IPS-15b (cell line): ENCODE measurements around the gene MPP1.
"Not testable (repeated sequence)": the region's sequence is repeated elsewhere in the genome, so short reads cannot be mapped to it uniquely, and the experiment has no call there.

Experiments
- H3K27me3 ChIP-seq: one replicate; pipeline ENCODE4 v1.6.1; 2013; ENCODE audit warnings: low read length; ENCODE audit not compliant: control insufficient read depth, insufficient read depth
- H3K36me3 ChIP-seq: one replicate; pipeline ENCODE4 v1.6.1; 2013; ENCODE audit warnings: low read length; ENCODE audit not compliant: control insufficient read depth, insufficient read depth
- H3K4me1 ChIP-seq: one replicate; pipeline ENCODE4 v1.6.1; 2013; ENCODE audit warnings: mild to moderate bottlenecking, low read length; ENCODE audit not compliant: control insufficient read depth, insufficient read depth
- H3K4me3 ChIP-seq: one replicate; pipeline ENCODE4 v1.5.1; 2013; ENCODE audit warnings: low read depth, low read length
- H3K9ac ChIP-seq: one replicate; pipeline ENCODE4 v1.6.1; 2013; ENCODE audit warnings: low read depth, mild to moderate bottlenecking, low read length
- H3K9me3 ChIP-seq: one replicate; pipeline ENCODE4 v1.6.1; 2013; ENCODE audit warnings: mild to moderate bottlenecking, low read length; ENCODE audit not compliant: control insufficient read depth, insufficient read depth

MPP1 gene

DNA sequence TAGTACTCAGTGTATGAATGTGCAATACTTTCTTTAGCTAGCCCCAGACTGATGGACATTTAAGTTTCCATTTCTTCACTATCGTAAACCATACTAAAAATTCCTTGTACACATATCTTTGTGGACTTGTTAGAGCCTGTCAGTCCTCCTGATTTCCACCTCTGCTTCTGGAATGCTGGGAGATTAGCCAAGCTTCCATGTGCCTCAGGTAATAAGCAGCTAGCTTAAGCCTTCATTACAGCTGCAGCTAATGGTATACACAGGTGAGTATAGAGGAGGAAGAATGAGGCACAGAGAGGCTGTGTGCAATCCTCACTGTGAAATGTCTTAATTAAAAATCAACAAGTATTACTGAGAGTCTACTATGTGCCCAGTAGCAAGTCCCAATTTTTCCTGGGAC is 19.4 kb upstream of the MPP1 start:
- Histone ChIP-seq H3K4me1 (peaks cover 15% of the 10 kb centered on the region), H3K4me3 (no peak overlapping the region), H3K9me3 (no peaks in the 10 kb centered on the region), H3K36me3 (no peaks in the 10 kb centered on the region), H3K27me3 (no peaks in the 10 kb centered on the region), H3K9ac (no peak overlapping the region)

DNA sequence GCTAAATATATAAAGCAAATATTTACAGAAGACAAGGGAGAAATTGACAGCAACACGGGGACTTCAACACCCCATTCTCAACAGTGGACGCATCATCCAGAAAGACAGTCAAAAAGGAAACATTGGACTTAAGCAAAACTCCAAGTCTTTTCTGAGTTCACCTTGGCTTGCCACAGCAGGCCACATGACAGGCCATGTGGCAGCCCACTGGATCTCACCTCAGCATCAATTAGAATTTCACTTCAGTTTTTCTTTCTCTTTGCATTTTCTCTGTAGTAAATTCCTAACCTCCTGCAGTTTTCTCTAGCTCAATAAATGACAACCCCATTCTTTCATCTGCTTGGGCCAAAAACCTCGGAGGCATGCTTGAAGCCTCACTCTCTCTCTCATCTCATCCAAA is 16.7 kb upstream of the MPP1 start:
- H3K4me3 ChIP-seq = no peak overlapping the region
- H3K36me3 ChIP-seq = no peaks in the 10 kb centered on the region
- peaks cover 17% of the 10 kb centered on the region for H3K4me1 ChIP-seq
- no peak overlapping the region for H3K9ac ChIP-seq
- no peaks in the 10 kb centered on the region for H3K27me3 ChIP-seq
- H3K9me3 ChIP-seq = no peaks in the 10 kb centered on the region

DNA sequence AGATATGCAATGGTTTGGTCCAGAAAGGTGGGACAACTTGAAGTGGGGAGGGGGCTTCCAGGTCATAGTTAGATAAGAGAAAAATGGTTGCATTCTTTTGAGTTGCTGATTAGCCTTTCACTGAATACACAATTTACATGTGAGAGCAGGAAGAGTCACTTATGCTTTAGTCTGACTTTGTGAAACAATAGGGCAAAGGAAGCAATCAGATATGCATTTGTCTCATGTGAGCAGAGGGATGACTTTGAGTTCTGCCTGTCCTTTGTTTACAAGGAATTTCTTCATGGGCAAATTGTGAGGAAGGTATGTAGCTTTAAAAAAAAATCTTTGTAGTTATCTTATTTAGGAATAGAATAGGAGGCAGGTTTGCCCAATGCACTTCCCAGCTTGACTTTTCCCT is 16.2 kb upstream of the MPP1 start:
- no peaks in the 10 kb centered on the region for H3K36me3 ChIP-seq
- no peak overlapping the region for H3K4me3 ChIP-seq
- no peaks in the 10 kb centered on the region for H3K27me3 ChIP-seq
- peaks cover 17% of the 10 kb centered on the region for H3K4me1 ChIP-seq
- no peak overlapping the region for H3K9ac ChIP-seq
- H3K9me3 ChIP-seq = no peaks in the 10 kb centered on the region

DNA sequence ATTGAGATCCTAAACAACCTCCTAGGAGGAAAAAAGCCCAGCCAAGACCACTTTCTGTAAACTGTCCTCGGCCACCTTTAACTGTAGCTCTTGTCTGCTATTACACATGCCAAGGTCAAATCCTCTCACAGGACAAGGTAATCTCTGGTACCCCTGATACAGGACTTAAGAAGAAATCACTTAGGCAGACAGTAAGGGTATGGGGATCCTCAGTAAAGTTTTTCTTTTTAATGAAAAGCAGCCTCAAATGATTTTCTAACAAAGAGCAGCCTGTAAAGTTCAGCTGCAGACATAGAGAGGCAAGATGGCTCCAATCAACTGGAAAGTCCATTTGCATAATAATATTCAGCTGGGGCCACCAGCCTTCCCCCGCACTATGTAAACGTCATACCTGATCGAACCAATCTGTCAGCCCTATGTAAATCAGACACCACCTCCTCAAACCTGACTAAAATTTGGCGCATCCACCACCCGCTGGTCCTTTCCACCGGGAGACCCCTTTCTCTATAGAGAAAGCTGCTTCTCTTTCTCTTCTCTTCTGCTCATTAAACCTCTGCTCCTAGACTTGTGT is 14.6 kb upstream of the MPP1 start:
- H3K4me1 ChIP-seq = peaks cover 17% of the 10 kb centered on the region
- no peaks in the 10 kb centered on the region for H3K27me3 ChIP-seq
- H3K36me3 ChIP-seq = no peaks in the 10 kb centered on the region
- no peaks in the 10 kb centered on the region for H3K9me3 ChIP-seq
- H3K9ac ChIP-seq = no peak overlapping the region
- H3K4me3 ChIP-seq = no peak overlapping the region

DNA sequence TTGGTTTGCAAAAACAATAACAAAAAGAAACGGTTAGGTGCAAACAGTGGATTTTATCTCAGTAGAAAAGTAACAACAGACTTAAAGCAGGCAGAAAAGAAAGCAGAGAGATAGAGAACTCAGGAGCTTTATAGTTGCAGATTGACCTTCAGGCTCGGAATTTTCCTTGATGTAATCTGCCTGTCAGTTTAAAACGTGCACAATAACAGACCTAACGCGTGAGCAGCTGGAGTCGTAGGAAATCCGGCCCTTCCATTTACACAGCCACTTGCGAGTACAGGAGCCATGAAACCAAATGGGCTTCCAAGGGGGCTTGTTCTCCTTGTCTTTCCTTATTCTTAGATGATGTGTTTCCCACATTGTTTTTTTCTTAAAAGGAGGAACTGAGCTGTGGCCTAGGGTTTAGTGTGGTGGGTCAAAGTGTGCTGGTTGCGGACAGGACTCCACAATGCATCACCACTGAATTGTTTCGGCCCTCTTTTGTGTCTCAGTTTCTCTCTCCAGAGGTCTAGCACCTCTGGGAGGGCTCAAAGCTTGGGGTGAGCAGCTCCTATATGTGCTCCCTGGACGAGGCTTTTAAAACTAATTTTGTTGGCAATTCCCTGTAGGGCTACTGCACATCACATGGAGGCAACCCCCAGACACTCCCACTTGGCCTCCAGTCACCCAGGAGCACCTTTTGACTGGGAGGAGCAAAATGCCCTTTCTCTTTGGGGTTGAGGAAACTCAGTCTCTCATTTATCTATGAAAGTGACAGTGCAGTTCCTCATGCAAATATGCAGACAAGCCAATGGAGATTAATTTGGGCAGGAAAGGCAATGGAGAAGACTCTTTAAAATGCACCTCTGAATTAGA is 13.9 kb upstream of the MPP1 start:
- Histone ChIP-seq H3K27me3 (no peaks in the 10 kb centered on the region), H3K9ac (no peak overlapping the region)

DNA sequence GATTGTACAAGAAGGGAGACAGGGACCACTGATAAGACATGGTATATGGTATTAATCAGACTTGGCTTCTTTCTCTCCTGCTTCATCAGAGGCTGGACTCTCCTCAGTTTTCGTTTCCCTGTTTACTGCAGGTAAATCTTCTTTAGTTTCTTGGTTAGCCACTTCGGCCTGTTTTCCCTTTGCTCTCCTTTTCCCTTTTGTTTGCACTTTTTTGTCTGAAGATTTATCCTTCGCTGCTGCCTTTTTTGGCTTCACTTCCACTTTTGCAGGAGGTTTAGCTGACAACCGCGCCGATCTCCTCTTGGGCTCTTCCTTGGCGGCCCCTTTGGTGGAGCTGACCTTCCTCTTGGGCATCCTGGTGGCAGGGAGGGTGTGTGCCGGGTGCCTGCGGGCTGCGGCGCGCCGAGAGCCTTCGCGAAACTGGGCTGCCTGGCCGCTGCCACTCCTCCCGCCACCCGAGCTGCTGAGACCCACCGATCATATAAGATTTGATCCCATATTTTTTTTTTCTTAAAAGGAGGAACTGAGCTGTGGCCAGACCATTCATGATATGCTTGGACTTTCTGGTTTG is 11.8 kb upstream of the MPP1 start:
- not testable (repeated sequence) for H3K4me3 ChIP-seq, H3K9me3 ChIP-seq, H3K9ac ChIP-seq, H3K36me3 ChIP-seq, H3K27me3 ChIP-seq
- peaks cover 15% of the 10 kb centered on the region for H3K4me1 ChIP-seq

More for the DNA sequence above, 13.9 kb upstream of the MPP1 start:
- Histone ChIP-seq H3K4me1 (peaks cover 17% of the 10 kb centered on the region), H3K4me3 (no peak overlapping the region), H3K9me3 (no peaks in the 10 kb centered on the region), H3K36me3 (no peaks in the 10 kb centered on the region)

DNA sequence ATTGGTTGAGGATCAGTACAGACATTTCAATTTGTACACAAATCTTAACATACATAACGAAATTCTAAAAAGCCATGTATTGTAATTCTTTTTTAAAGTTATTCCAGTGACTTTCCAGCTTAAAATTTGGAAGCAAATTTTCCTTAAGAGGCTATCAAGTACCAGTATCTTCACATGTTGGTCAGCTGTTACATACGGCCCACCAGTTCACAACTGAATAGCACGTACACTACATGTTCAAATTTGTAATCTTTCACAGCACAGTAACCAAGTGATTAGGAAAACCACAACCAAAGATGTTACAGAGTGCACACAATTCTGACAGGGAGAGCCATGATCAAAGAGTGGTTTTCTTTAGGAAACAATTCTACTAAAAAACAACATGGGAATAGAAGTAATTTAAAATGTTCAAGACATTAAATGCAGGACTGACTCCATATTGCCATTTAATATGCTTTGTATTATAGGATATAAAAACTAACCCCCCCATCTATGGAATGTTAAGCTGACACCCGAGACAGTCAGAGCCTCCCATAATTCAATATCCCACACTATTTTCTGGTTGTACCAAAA is 11.1 kb upstream of the MPP1 start:
- peaks cover 11% of the 10 kb centered on the region for H3K4me1 ChIP-seq
- H3K27me3 ChIP-seq, H3K4me3 ChIP-seq, H3K9me3 ChIP-seq, H3K9ac ChIP-seq, H3K36me3 ChIP-seq: not testable (repeated sequence)

DNA sequence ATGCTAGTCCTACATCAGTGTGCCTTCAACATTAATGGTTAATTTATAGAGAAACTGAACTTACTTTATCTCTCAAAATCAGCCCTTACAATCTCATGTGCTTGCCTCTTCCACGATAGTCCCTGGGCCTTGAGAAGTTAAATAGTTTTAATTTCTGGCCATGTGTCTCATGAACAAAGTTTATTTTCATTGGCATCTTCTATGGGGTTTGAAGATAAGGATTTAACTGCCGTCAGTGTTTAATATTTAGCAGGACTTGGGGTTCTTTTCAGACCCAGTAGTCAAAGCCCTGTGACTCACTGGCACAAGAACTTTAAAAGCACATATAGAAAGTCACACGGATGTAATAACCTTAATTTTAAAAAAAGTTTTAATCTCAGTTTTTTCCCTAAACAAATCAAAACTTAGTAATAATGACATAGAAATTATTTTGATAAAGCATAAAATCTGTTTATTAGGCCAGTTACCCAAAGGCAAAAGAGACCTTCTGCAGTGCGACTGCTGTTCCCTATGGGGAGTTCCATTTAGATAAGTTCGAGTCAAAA is 10.1 kb upstream of the MPP1 start:
- no peak overlapping the region for H3K9ac ChIP-seq
- H3K4me1 ChIP-seq = peaks cover 4% of the 10 kb centered on the region
- H3K9me3 ChIP-seq = no peaks in the 10 kb centered on the region
- H3K27me3 ChIP-seq = no peaks in the 10 kb centered on the region
- H3K36me3 ChIP-seq = no peaks in the 10 kb centered on the region
- no peak overlapping the region for H3K4me3 ChIP-seq

DNA sequence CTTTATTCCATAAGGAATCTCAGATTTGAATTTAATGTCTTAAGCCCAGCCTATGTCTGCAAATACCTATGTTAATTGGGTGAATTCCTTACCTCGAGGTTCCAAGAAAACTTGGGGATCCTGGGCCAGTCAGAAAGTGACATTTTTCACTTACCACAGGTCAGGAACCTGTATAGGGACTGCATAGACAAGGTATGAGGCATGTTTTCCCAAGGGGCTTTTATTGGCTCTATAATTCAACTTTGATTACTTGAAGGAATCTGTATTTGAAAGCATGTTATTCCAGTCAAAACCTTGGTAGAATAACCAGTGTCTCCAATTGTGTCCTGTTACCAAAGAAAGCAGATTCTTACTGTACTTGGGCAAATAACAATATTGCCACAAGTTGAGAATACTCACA is 8.5 kb upstream of the MPP1 start:
- no peak overlapping the region for H3K4me3 ChIP-seq

DNA sequence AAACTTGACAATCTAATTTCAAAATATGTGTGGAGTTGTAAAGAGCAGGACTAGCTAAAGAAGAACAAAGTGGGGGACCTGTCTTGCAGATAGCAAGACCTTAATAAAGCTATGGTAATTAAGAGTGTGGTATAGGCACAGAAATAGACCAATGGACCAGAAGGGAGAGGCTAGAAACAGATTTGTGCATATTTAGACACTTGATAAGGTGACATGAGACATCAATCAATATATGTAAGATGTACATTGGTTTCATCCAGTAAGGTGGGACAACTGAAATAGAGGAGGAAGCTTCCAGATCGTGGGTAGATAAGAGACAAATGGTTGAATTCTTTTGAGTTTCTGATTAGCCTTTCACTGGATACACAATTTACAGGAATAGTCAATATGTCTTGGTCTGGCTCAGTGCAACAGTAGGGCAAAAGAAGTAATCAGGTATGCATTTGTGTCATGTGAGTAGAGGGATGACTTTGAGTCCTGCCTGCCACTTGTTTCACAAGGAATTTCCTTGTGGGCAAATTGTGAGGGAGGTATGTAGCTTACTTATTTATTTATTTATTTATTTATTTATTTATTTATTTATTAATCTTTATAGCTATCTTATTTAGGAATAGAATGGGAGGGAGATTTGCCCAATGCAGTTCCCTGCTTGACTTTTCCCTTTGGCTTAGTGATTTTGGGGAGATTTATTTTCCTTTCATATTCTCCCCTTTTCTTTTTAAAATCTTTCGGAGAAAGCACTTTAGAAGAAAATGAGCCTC is 7.2 kb upstream of the MPP1 start:
- Histone ChIP-seq H3K27me3 (no peaks in the 10 kb centered on the region), H3K36me3 (no peaks in the 10 kb centered on the region), H3K9me3 (peaks cover 4% of the 10 kb centered on the region), H3K4me3 (no peak overlapping the region), H3K4me1 (no peaks in the 10 kb centered on the region), H3K9ac (no peak overlapping the region)

More for the DNA sequence above, 8.5 kb upstream of the MPP1 start:
- no peaks in the 10 kb centered on the region for H3K36me3 ChIP-seq
- H3K4me1 ChIP-seq = no peaks in the 10 kb centered on the region
- H3K9ac ChIP-seq = no peak overlapping the region
- no peaks in the 10 kb centered on the region for H3K9me3 ChIP-seq
- no peaks in the 10 kb centered on the region for H3K27me3 ChIP-seq

DNA sequence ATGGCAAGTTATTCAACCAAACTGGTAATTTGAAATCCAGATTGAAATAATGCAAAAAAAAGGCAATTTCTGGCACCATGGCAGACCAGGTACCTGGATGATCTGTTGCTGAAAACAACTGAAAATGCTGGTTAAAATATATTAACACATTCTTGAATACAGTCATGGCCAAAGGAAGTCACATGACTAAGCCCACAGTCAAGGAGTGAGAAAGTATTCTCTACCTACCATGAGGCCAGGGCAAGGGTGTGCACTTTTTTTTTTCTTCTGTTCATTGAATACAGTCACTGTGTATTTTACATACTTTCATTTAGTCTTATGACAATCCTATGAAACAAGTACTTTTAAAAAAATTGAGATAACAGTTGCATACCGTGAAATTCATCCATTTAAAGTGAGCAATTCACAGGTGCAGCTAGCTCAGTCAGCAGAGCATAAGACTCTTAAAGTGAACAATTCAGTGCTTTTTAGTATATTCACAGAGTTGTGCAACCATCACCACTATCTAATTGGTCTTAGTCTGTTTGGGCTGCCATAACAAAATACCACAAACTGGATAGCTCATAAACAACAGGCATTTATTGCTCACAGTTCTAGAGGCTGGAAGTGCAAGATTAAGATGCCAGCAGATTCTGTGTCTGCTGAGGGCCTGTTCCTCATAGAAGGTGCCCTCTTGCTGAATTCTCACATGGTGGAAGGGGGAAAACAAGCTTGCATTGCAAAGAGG is 4.8 kb upstream of the MPP1 start:
- Histone ChIP-seq H3K36me3 (no peaks in the 10 kb centered on the region), H3K27me3 (peaks cover 6% of the 10 kb centered on the region), H3K4me3 (no peak overlapping the region), H3K4me1 (no peaks in the 10 kb centered on the region), H3K9ac (no peak overlapping the region), H3K9me3 (peaks cover 4% of the 10 kb centered on the region)
